ENCODE results near the gene SRL. TPM values are rescaled to one million over a fixed set of nuclear protein-coding genes. Genes with fewer than 3 reads are reported as not detected.
A peak's percentile ranks its signal among the peaks of the same experiment; 100 is the strongest.

SRL gene
- total and polyA plus RNA-seq, 2 of the 4 experiments (the other 2 are of a cell fraction) = under 0.01 to 0.14 TPM

- 0% methylated on average over 10 of the region's 72 CpGs; no CpG with 5 or more reads in 1 of the 2 experiments for WGBS, 2 experiments (ENCODE audit: extremely low coverage in 2 of 2, insufficient read length in 1 of 2)
- Histone ChIP-seq H2BK5ac (ENCODE audit: low read depth, low read length, poor library complexity, severe bottlenecking) (peak overlapping the region; percentile 77), H3K23ac (ENCODE audit: low read depth, low read length) (peak overlapping the region; percentile 69), H3K9me3 (ENCODE audit: control insufficient read depth, insufficient read depth, low read length) (no peaks in the 10 kb centered on the region), H3K4me2 (ENCODE audit: low read depth, low read length) (peak overlapping the region; percentile 88), H3K79me1 (ENCODE audit: low read depth in 1 of 2, low read length in 2 of 2) (peaks cover 20 to 43% of the 10 kb centered on the region in 2 experiments), H3K56ac (ENCODE audit: extremely low read depth, insufficient read depth, low read length) (peak overlapping the region; percentile 86), H3K4me3 (ENCODE audit: insufficient read depth, low read depth, low read length) (peak overlapping the region; percentile 83), H2BK20ac (ENCODE audit: low read depth, low read length) (no peak overlapping the region; the same call in 1 of the 2 replicates), H3K18ac (ENCODE audit: low read depth, low read length) (peak overlapping the region; percentile 35), H3K36me3 (ENCODE audit: control insufficient read depth, insufficient read depth, low read length) (no peaks in the 10 kb centered on the region), H3K14ac (replicated peaks; ENCODE audit: low read depth, low read length) (peak overlapping the region; percentile 93), H4K91ac (ENCODE audit: insufficient read depth, low read depth, low read length) (peak overlapping the region; percentile 91), H4K20me1 (ENCODE audit: insufficient read depth, low read length) (peaks cover 3% of the 10 kb centered on the region; the same call in 1 of the 2 replicates), H2BK120ac (ENCODE audit: low read depth, low read length) (peak overlapping the region; percentile 50), H3K9me1 (ENCODE audit: insufficient read depth, low read length) (peaks cover 4% of the 10 kb centered on the region), H4K8ac (ENCODE audit: low read depth in 2 of 2, low read length in 2 of 2) (peak overlapping the region; percentile 96 to 99), H3K4ac (ENCODE audit: low read depth, low read length) (peak overlapping the region; percentile 94), H2AFZ (replicated peaks; ENCODE audit: low read length, poor library complexity) (peak overlapping the region; percentile 96), H3K9ac (ENCODE audit: low read depth, low read length) (peak overlapping the region; percentile 70), H4K5ac (ENCODE audit: low read depth, low read length) (peak overlapping the region; percentile 51), H2AK9ac (replicated peaks; ENCODE audit: low read depth, low read length, poor library complexity) (peak overlapping the region; percentile 95), H3K27me3 (ENCODE audit: control insufficient read depth, insufficient read depth, low read length) (no peaks in the 10 kb centered on the region), H3K4me1 (ENCODE audit: control insufficient read depth, insufficient read depth, low read length) (no peaks in the 10 kb centered on the region), H2BK15ac (ENCODE audit: low read depth, low read length) (no peak overlapping the region), H3K27ac (ENCODE audit: insufficient read depth, low read length) (peak overlapping the region; percentile 86), H2AK5ac (ENCODE audit: low read depth, low read length) (peak overlapping the region; percentile 90)
- dilution Hi-C loops (cut with HindIII; ENCODE audit: low sequenced_read_pairs, unreplicated experiment) (no loop called here), intact Hi-C loops (cut with micrococcal nuclease) (loop anchor here (5.0 kb wide), 2 partner anchors 46 to 131 kb away; partner anchors contain the start of gene GLIS2), in situ Hi-C loops (cut with MboI; ENCODE audit: low sequenced_read_pairs) (no loop called here)
- BruUV-seq (replicated peaks) = no TSS peak
- peak; percentile 87 for ATAC-seq (ENCODE audit: low read depth)
- peak; percentile 91 for DNase-seq
- ChIA-PET CTCF (interaction anchor here (0.6 to 1.5 kb wide), 4 partner anchors 9 to 39 kb away, joined by 3 to 5 read pairs (median 4); no protein-coding TSS in a partner anchor), POLR2A (ENCODE audit: unreplicated experiment) (no interaction called here)
- TF ChIP-seq MAZ (IDR thresholded peaks at IDR 0.05; ENCODE audit: borderline replicate concordance, low read depth, low read length) (peak; percentile 60; the same call in 1 of the 2 replicates), SMC3 (IDR thresholded peaks at IDR 0.05; ENCODE audit: low read depth, low read length) (peak; percentile 11; the same call in 1 of the 2 replicates), MXI1 (IDR thresholded peaks at IDR 0.05; ENCODE audit: borderline replicate concordance, low read depth, low read length) (peak; percentile 96), RCOR1 (IDR thresholded peaks at IDR 0.05; ENCODE audit: insufficient replicate concordance, low read length) (no peak), RAD21 (IDR thresholded peaks at IDR 0.05; ENCODE audit: low read length) (peak; percentile 19; the same call in 1 of the 2 replicates), NFE2L2 (IDR thresholded peaks at IDR 0.05; ENCODE audit: low read depth, low read length) (0 out of 2 replicates have a peak, but pooled peaks have one; percentile 36), RFX5 (IDR thresholded peaks at IDR 0.05; ENCODE audit: low read depth, low read length) (no peak), POLR2A (IDR thresholded peaks at IDR 0.05; ENCODE audit: low read depth, low read length) (no peak), ELK1 (IDR thresholded peaks at IDR 0.05; ENCODE audit: borderline replicate concordance, low read depth, low read length) (no peak), MAFK (IDR thresholded peaks at IDR 0.05; ENCODE audit: low read depth, low read length) (no peak), CHD1 (IDR thresholded peaks at IDR 0.05; ENCODE audit: low read depth, low read length) (no peak), FOS (IDR thresholded peaks at IDR 0.05; ENCODE audit: low read depth, low read length) (no peak), CTCF (conservative IDR thresholded peaks at IDR 0.05; ENCODE audit: low read depth, low read length) (peak; percentile 28; the same call in 1 of the 2 replicates), BHLHE40 (IDR thresholded peaks at IDR 0.05; ENCODE audit: low read depth, low read length) (no peak)
These were observed 29.6 kb upstream of the SRL start for GRCh38 chr16:4271176-4272113.
